ENCODE measurements around the gene SASS6.
A peak's percentile ranks its signal among the peaks of the same experiment; 100 is the strongest.
"Not testable (repeated sequence)": the region's sequence is repeated elsewhere in the genome, so short reads cannot be mapped to it uniquely, and the experiment has no call there.

The SASS6 gene

DNA sequence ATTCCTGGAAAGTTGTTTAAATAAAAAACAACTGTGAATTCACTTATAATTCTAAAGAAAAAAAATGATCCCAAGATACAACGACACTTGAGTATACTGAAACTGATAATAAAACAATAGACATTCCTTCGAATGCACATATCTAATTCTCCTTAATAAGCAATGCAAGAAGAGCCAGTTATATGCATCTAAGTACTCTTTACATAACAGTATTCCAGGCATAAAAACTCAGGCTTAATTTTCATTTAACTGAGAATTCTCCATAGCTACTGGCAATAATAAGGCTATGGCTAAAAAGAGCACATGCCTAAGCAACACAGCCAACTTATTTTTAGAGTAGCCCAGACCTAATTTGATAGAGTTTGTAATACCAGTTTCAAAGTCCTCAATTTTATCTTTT is 31.2 kb downstream of the SASS6 start:
- DNase-seq = no peak

GRCh38 chr1:100100202-100100601 is 32.5 kb downstream of the SASS6 start:
- peak; percentile 73 for DNase-seq

DNA sequence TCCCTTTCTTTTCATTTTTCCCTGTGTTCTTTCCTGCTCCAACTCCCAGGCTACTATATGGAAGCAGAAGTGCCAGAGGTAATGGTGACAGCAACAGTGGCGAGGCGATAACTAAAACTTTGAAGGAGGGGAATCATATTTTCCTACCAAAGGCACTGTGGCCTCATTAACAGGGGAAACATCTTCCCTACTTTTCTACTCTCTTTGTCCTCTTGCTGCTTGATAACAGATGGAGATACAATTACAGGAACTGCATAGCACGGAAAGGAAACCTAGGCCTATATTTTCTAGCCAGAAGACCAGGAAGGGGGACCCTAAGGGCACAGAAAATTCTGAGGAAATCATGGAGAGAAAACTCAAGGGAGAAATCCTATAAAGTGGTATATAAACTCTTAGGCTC is 42.3 kb downstream of the SASS6 start:
- no peak for DNase-seq

- no peak for DNase-seq
These were observed 43.6 kb downstream of the SASS6 start for GRCh38 chr1:100089082-100089481.

DNA sequence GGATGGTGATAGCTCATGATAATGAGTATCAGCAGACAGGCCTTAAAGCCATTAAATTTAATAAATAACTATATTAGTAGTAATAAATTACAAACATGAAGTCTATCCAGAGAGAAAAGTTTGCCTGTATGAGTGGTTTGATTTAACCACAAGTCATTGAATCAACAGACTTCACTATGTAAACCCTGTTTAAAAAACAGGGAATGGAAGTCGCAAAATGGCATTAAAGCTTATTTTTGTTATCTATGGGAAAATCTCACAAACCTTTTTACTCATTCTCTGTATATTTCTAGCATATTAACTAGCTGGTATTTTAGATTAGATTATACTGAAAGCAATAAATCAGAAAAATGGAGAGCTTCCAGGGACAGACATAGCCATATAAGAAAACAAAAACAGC is 45.3 kb downstream of the SASS6 start:
- peak; percentile 22 for DNase-seq

DNA sequence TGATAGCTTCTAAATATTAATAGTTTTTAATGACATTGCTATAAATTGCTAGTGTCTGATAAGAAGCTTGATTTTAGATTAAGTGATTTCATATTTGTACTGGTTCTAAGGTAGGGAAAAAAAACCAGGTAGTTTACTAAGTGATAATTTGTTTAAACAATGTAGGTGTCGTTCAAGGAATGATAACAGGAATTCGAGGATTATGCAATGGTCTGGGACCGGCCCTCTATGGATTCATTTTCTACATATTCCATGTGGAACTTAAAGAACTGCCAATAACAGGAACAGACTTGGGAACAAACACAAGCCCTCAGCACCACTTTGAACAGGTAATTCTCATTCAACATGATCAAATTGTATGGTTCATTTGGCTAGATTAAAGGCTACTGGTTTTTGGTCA is 52.4 kb downstream of the SASS6 start:
- DNase-seq = no peak

- DNase-seq = no peak
These were observed 55.2 kb downstream of the SASS6 start for GRCh38 chr1:100077531-100077930.

- no peak for DNase-seq
These were observed 56.0 kb downstream of the SASS6 start for GRCh38 chr1:100076744-100077143.

DNA sequence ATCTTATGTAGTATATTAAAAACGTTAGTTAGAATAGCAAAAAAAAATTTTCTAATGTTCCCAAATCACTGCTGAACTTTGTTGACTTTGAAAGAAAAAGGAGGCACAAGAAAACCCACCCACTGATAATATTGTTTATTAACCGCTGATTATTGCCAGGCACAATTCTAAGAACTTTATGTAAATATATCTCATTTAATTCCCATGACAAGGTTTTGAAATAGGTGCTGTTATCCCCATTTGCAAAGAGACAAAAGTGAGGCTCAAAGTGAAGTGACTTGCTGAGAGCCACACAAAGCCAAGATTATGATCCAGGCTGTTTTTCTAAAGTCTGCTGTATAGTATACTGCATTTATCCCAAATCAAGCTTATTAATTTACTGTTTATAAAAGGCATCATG is 56.4 kb downstream of the SASS6 start:
- DNase-seq = no peak

- peak; percentile 2 for DNase-seq
These were observed 57.0 kb downstream of the SASS6 start for GRCh38 chr1:100075773-100076172.

DNA sequence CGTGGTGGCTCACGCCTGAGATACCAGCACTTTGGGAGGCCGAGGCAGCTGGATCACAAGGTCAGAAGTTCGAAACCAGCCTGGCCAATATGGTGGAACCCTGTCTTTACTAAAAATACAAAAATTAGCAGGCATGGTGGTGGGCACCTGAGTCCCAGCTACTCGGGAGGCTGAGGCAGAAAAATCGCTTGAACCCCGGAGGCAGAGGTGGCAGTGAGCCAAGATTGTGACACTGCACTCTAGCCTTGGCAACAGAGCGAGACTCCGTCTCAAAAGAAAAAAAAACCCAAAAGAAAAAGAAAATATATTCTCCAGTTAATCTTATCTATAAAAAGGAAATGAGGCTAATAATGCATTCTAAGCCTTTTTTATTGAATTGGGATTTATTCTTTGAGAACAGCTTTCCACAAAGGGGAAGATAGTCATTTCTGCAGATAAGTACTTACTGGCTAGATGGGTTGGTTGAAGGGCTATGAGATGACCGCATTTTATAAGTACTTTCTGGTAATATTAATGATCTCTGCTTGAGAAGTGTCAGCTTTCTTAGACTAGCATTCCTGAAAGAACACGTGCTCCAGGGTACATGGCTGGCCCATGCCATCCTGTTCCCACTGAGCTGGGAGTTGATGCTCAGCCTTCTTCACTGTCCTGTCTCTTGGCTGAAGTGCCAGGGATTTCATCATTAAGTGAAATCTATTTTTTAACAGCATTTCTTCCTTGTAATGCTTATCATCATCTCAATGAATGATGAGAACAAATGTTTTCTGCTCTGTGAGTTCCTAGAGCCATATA is 57.9 kb downstream of the SASS6 start:
- no peak for DNase-seq

DNA sequence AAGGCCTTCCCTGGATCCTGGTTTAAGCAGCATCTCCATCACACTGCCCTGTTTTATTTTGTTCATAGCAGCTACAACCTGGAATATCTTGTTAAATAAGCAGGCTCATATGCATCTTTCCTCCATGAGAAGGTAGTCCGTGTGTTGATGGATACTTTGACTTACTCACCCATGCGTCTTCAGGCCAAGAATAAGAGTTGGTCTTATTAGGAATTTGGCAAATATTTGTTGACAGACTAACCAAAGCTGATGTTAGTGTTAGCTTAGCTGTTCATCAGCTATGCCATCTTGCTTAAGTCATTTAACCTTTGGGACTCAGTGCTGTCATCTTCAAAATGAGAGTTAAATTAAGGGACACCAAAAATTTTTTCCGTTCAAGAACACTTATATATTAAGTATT is 59.2 kb downstream of the SASS6 start:
- peak; percentile 1 for DNase-seq

DNA sequence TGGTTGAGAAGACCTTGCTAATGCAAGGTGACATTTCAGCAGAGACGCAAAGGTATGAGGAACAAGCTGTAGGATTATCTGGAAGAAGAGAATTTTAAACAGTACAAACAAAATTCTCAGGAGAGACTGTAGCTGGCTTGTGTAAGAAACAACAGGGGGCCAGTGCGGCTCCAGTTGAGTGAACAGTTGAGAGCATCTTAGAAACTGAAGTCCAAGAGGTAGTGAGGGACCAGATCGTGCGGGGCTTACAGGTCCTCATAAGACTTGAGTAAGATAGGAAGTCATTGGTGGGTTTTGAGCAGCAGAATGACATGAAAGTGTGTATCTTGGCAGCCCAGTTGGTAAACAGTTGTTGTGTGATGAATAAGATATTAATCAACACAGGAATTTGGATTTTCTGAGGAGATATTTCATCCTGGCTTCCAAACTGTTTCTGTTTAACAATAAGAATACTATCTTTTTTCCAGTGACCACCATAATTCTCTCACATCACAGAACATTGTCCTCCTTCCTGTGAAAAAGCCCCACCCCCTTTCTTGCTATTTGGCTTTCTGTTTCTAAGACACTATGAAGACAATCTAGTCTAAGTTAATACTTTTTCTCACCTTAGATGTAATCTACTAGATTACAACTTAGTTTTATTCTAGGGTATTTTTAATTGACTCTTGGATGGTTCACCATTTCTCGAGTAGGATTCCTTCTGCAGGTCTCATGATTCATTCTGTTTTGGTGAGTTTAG is 62.4 kb downstream of the SASS6 start:
- no peak for DNase-seq

DNA sequence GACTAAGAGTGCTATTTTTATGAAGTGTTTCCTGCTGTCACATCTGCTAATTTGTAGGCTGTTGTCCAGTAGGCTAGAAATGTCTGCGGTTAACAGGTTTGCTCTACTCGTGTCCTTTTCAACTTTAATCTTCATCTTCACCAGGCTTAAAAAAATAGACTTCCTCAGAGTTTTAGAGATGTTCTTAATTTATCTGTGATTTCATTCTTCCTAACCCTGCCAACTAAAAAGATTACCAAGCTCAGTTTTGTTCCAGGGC is 66.8 kb downstream of the SASS6 start:
- DNase-seq = no peak

- DNase-seq = no peak
These were observed 67.4 kb downstream of the SASS6 start for GRCh38 chr1:100065183-100065968.

GRCh38 chr1:100061681-100062080 is 71.0 kb downstream of the SASS6 start:
- no peak for DNase-seq

DNA sequence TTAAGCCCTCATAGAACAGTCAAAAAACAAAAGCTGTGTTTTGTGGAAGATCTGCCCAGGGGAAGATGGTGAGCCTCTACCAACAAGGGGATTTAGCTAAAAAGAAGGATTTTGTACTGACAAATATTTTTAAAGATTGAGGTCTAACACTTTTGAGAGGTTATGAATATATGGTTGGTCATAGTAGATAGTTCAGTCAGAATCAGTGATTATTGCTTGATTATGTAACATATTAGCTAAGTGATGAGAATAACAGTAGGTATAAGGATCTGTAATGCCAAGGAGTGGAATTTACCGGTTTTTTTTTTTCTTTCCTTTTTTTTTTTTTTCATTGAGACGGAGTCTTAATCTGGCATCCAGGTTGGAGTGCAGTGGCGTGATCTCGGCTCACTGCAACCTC is 79.0 kb downstream of the SASS6 start:
- DNase-seq = no peak

DNA sequence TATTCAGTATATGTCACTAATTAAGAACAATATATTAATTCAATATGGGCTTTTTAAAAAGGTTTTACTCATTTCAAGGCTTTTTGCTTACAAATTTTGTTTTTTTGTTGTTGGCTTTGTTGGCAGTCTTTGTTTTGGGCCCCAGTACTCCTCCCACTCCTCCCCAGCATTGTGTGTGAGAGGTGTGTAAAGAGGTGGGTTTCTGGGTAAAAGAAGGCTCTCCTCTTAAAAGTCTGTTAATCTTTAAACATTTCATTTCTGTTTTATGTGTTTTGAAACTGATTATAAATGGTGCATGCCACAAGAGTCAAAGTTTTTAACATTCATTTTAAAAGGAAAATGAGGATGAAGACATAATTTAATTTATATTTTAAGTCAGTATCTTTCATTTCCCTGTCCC is 79.6 kb downstream of the SASS6 start:
- DNase-seq = no peak

- DNase-seq = peak; percentile 13
These were observed 80.8 kb downstream of the SASS6 start for GRCh38 chr1:100051893-100052292.

DNA sequence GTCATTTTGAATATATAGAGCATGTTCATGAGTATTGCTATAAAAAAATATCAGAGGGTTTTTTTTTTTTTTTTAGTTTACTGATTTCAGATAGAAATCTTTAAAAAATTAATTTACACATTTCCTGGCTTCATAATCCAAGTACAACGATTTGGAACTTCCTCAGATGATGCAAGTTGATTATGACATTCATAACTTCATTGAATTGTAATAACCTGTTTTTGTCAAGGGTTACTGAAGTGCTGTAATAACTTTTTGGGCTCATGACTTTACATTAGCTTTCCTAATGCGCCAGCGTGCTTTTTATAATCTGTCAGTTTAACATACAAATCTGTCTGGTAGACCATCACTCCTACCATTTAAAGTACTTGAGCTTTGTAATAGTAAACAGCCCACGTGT is 81.3 kb downstream of the SASS6 start:
- no peak for DNase-seq

DNA sequence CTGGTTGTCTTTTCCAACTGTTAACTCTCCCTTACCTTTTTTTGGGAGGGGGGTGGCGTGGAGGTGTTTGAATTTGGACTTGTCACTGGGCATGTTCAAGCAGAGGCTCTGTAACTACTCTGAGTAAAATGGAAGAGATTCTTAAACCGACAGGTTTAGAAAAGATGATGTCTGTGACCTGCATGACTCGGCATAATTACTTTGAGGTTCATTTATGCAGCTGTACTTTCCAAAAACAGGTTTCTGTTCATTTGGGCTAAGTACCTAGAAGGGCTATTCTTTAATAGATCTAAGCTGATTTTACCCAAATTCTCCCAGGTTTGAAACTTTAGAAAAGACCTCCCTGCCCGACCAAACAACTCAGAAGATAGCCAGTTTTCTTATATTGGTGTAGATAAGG is 82.6 kb downstream of the SASS6 start:
- no peak for DNase-seq

DNA sequence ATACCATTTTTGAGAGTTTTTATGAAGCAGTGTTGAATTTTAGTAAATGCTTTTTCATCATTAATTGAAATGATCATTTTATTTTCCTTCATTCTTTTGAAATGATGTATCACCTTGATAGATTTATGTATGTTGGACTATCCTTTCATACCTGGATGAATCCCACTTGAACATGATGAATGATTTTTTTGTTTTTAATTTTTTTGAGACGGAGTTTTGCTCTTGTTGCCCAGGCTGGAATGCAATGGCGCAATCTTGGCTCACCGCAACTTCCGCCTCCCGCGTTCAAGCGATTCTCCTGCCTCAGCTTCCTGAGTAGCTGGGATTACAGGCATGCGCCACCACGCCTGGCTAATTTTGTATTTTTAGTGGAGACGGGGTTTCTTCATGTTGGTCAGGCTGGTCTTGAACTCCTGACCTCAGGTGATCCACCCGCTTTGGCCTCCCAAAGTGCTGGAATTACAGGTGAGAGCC is 85.5 kb downstream of the SASS6 start:
- DNase-seq = not testable (repeated sequence)

DNA sequence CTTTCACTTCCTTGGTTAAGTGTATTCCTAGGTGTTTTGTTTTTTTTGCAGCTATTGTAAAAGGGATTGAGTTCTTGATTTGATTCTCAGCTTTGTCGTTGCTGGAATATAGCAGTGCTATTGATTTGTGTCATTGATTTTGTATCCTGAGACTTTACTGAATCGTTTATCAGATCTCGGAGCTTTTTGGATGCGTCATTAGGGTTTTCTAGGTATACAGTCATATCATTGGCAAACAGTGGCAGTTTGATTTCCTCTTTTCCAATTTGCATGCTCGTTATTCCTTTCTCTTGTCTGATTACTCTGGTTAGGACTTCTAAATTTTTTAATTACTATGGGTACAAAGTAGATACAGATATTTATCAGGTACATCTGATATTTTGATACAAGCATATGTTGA is 87.5 kb downstream of the SASS6 start:
- DNase-seq = no peak

DNA sequence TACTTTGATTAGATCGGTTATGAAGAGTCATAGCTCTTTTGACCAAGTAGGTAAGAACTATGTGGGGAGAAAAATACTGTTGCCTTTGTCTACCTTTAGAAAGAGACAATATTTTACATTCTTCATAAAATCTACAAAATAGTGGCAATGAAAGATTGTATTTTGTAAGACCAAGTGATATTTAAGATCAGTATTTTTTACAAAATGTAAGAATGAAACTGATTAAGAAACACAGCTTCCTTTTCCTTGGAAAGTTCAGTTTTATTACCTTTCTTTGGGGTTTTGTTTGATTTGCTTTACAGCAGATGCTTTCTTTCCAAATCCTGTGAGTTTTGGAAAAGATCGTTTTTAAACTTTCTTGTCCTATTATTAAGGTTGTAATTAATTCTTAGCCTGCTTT is 93.1 kb downstream of the SASS6 start:
- no peak for DNase-seq
